Measurements from ENCODE around the gene BACH2. TPM values are rescaled to one million over a fixed set of nuclear protein-coding genes. Genes with fewer than 3 reads are reported as not detected.
A peak's percentile ranks its signal among the peaks of the same experiment; 100 is the strongest.

BACH2 gene
- total RNA-seq, 2 experiments from 2014 or later, result 157 to 170 TPM

- ATAC-seq (ENCODE audit: poor library complexity) (no peak), DNase-seq (no peak)
- H3K27me3 Mint-ChIP-seq, result no peaks in the 10 kb centered on the region
- Histone ChIP-seq H3K9me3 (ENCODE audit: control insufficient read depth in 1 of 2, insufficient read depth in 1 of 2, low read length in 2 of 2) (no peaks in the 10 kb centered on the region), H3K4me1 (ENCODE audit: insufficient read depth, low read length) (peaks cover 55% of the 10 kb centered on the region), H3K4me3 (ENCODE audit: low read length) (no peak overlapping the region), H3K27ac (ENCODE audit: low read depth in 1 of 2, low read length in 2 of 2) (peak overlapping the region in 1 of 2 donors; percentile 51), H3K27me3 (ENCODE audit: control insufficient read depth in 1 of 2, insufficient read depth in 2 of 2, low read length in 2 of 2) (no peaks in the 10 kb centered on the region), H3K36me3 (ENCODE audit: insufficient read depth, low read length) (peaks cover 11% of the 10 kb centered on the region)
- no peak overlapping the region for H3K4me3 Mint-ChIP-seq
- H3K36me3 Mint-ChIP-seq (ENCODE audit: low read depth), result peaks cover 56% of the 10 kb centered on the region
- CTCF ChIA-PET, result interaction anchor here (1.2 kb wide), 1 partner anchor 15 kb away, joined by 5 read pairs; no protein-coding TSS in a partner anchor
- H3K4me1 Mint-ChIP-seq (ENCODE audit: low read depth), result peaks cover 82% of the 10 kb centered on the region
- no peak for TF ChIP-seq CTCF (IDR thresholded peaks at IDR 0.05)
- peaks cover 2% of the 10 kb centered on the region for H3K9me3 Mint-ChIP-seq
- POLR2A ChIA-PET, result no interaction called here
- intact Hi-C loops (cut with DNase I, micrococcal nuclease), result loop anchor here in 1 of 2 experiments (10.0 kb wide), 1 partner anchor 59 kb away; no protein-coding TSS in a partner anchor
- peak overlapping the region; percentile 92 for H3K27ac Mint-ChIP-seq
Observed at GRCh38 chr6:89955364-89955763, 341.3 kb downstream of the BACH2 start.

GRCh38 chr6:89954721-89955148 is 341.9 kb downstream of the BACH2 start:
- Histone ChIP-seq H3K4me3 (ENCODE audit: low read length) (no peak overlapping the region), H3K9me3 (ENCODE audit: control insufficient read depth in 1 of 2, insufficient read depth in 1 of 2, low read length in 2 of 2) (no peaks in the 10 kb centered on the region), H3K4me1 (ENCODE audit: insufficient read depth, low read length) (peaks cover 55% of the 10 kb centered on the region), H3K27me3 (ENCODE audit: control insufficient read depth in 1 of 2, insufficient read depth in 2 of 2, low read length in 2 of 2) (no peaks in the 10 kb centered on the region), H3K36me3 (ENCODE audit: insufficient read depth, low read length) (peaks cover 17% of the 10 kb centered on the region), H3K27ac (ENCODE audit: low read depth in 1 of 2, low read length in 2 of 2) (peak overlapping the region; percentile 38 to 51)
- peak in 2 of 14 experiments; percentile 13 to 39 for DNase-seq
- peaks cover 57% of the 10 kb centered on the region for H3K36me3 Mint-ChIP-seq (ENCODE audit: low read depth)
- peak overlapping the region; percentile 8 for H3K4me3 Mint-ChIP-seq
- TF ChIP-seq CTCF (IDR thresholded peaks at IDR 0.05), result no peak
- H3K9me3 Mint-ChIP-seq, result peaks cover 2% of the 10 kb centered on the region
- H3K27me3 Mint-ChIP-seq, result no peaks in the 10 kb centered on the region
- ATAC-seq (ENCODE audit: poor library complexity), result no peak
- intact Hi-C loops (cut with DNase I, micrococcal nuclease), result loop anchor here in 1 of 2 experiments (5.0 to 10.0 kb wide), 2 partner anchors 60 to 328 kb away; no protein-coding TSS in a partner anchor
- peaks cover 81% of the 10 kb centered on the region for H3K4me1 Mint-ChIP-seq (ENCODE audit: low read depth)
- H3K27ac Mint-ChIP-seq, result peak overlapping the region; percentile 92
- POLR2A ChIA-PET, result interaction anchor here (0.6 to 0.8 kb wide), 3 partner anchors 9 to 341 kb away, joined by 3 to 4 read pairs (median 3); no protein-coding TSS in a partner anchor
- CTCF ChIA-PET, result interaction anchor here (0.8 to 1.2 kb wide), 2 partner anchors 14 to 525 kb away, joined by 4 to 5 read pairs; no protein-coding TSS in a partner anchor

GRCh38 chr6:89952686-89953085 is 344.0 kb downstream of the BACH2 start:
- Mint-ChIP-seq H3K36me3 (ENCODE audit: low read depth) (peaks cover 59% of the 10 kb centered on the region), H3K9me3 (peaks cover 2% of the 10 kb centered on the region), H3K4me1 (ENCODE audit: low read depth) (peaks cover 74% of the 10 kb centered on the region), H3K4me3 (peak overlapping the region; percentile 67), H3K27ac (peak overlapping the region; percentile 92), H3K27me3 (no peaks in the 10 kb centered on the region)
- Histone ChIP-seq H3K4me1 (ENCODE audit: insufficient read depth, low read length) (peaks cover 55% of the 10 kb centered on the region), H3K36me3 (ENCODE audit: insufficient read depth, low read length) (peaks cover 32% of the 10 kb centered on the region), H3K4me3 (ENCODE audit: low read length) (no peak overlapping the region), H3K27me3 (ENCODE audit: control insufficient read depth in 1 of 2, insufficient read depth in 2 of 2, low read length in 2 of 2) (no peaks in the 10 kb centered on the region), H3K9me3 (ENCODE audit: control insufficient read depth in 1 of 2, insufficient read depth in 1 of 2, low read length in 2 of 2) (no peaks in the 10 kb centered on the region), H3K27ac (ENCODE audit: low read depth in 1 of 2, low read length in 2 of 2) (peak overlapping the region; percentile 48 to 49)
- TF ChIP-seq CTCF (IDR thresholded peaks at IDR 0.05), result no peak
- DNase-seq (peak; percentile 22 to 90 (median 48)), ATAC-seq (ENCODE audit: poor library complexity) (peak; percentile 94)
- intact Hi-C loops (cut with DNase I, micrococcal nuclease), result loop anchor here in 1 of 2 experiments (2.0 to 10.0 kb wide), 4 partner anchors 62 to 330 kb away; no protein-coding TSS in a partner anchor
- POLR2A ChIA-PET, result interaction anchor here (0.6 to 1.8 kb wide), 12 partner anchors 12 to 522 kb away, joined by 3 to 7 read pairs (median 4); partner anchors contain the start of gene CASP8AP2
- CTCF ChIA-PET, result interaction anchor here (1.2 to 1.5 kb wide), 2 partner anchors 12 to 527 kb away, joined by 5 to 7 read pairs; no protein-coding TSS in a partner anchor
